ENCODE data around the gene SGTA. TPM values are rescaled to one million over a fixed set of nuclear protein-coding genes. Genes with fewer than 3 reads are reported as not detected.

Gene SGTA
- total and polyA plus RNA-seq, 2 of the 8 experiments (the other 6 are each of a cell fraction or from before 2014, with no cell fraction given), result 86.8 to 130 TPM

DNA sequence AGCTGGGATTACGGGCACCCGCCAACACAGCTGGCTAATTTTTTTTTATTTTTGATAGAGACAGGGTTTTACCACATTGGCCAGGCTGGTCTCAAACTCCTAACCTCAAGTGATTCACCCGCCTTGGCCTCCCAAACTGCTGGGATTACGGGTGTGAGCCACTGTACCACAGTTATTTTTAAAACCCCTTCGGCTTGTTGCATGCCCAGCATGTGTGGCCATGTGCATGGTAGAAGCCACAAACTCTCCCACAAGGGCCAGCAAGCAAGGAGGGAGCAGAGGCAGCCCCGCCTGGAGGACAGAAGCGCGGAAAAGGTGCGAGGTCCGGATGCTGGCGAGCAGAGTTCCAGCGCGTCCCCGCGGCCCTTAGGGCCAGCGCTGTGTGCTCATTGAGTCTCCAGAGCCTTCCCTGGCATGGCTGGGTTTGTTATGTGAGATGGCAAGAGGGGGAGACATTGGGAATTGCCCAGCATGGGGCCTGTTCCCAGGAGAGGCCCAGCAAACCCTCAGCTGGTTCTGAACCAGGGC is 15.1 kb upstream of the SGTA start:
- Histone ChIP-seq H3K9ac (replicated peaks in 1 of 4; ENCODE audit: extremely low read depth in 1 of 4, low read depth in 3 of 4, low read length in 3 of 4) (no peak overlapping the region), H3K36me3 (ENCODE audit: control insufficient read depth in 2 of 4, insufficient read depth in 4 of 4, low read length in 3 of 4) (peaks cover 22 to 68% (median 57%) of the 10 kb centered on the region in 4 experiments), H3K79me1 (ENCODE audit: low read depth, low read length) (peaks cover 11% of the 10 kb centered on the region), H3K23me2 (ENCODE audit: low read depth, low read length) (peaks cover 7% of the 10 kb centered on the region; the same call in 1 of the 2 replicates), H3K14ac (ENCODE audit: insufficient read length) (no peak overlapping the region), H3K4me1 (replicated peaks in 1 of 4; ENCODE audit: control insufficient read depth in 3 of 4, insufficient read depth in 4 of 4, low read length in 3 of 4) (no peaks in the 10 kb centered on the region; a peak in 2 of 7 replicates), H4K5ac (ENCODE audit: insufficient read length, low read depth, low read length) (no peak overlapping the region), H3K27me3 (replicated peaks in 1 of 4; ENCODE audit: control insufficient read depth in 3 of 4, extremely low read depth in 1 of 4, insufficient read depth in 3 of 4, low read length in 3 of 4) (no peaks in the 10 kb centered on the region; a peak in 1 of 7 replicates), H3K4me2 (ENCODE audit: insufficient read depth in 1 of 2, low read depth in 2 of 2, low read length in 2 of 2) (no peak overlapping the region), H2BK20ac (ENCODE audit: low read length) (no peak overlapping the region), H2BK5ac (ENCODE audit: low read depth, low read length) (no peak overlapping the region), H4K8ac (ENCODE audit: extremely low read depth, insufficient read depth, low read length) (no peak overlapping the region), H3K27ac (ENCODE audit: low read depth, low read length) (no peak overlapping the region), H2BK15ac (ENCODE audit: low read length) (no peak overlapping the region), H2BK120ac (replicated peaks; ENCODE audit: low read depth, low read length) (no peak overlapping the region), H3K9me3 (ENCODE audit: insufficient read depth in 2 of 2, low read depth in 1 of 2, low read length in 1 of 2) (no peaks in the 10 kb centered on the region), H2AK5ac (ENCODE audit: low read depth, low read length) (no peak overlapping the region), H3K4ac (replicated peaks; ENCODE audit: insufficient read length, low read depth, low read length) (no peak overlapping the region), H3K23ac (ENCODE audit: insufficient read length) (no peak overlapping the region), H3K79me2 (ENCODE audit: control insufficient read depth in 1 of 2, insufficient read depth in 2 of 2, low read length in 2 of 2) (no peaks in the 10 kb centered on the region), H3K56ac (replicated peaks; ENCODE audit: insufficient read length, low read depth, low read length) (no peak overlapping the region), H2BK12ac (ENCODE audit: low read depth, low read length) (no peak overlapping the region), H3K18ac (ENCODE audit: extremely low read depth, low read length) (no peak overlapping the region), H4K91ac (replicated peaks; ENCODE audit: insufficient read length, low read length) (no peak overlapping the region), H3K4me3 (ENCODE audit: extremely low read depth in 1 of 4, insufficient read depth in 2 of 4, low read depth in 3 of 4, low read length in 4 of 4) (no peak overlapping the region), H2AFZ (ENCODE audit: low read length) (no peak overlapping the region), H4K20me1 (replicated peaks in 1 of 2; ENCODE audit: control insufficient read depth in 1 of 2, insufficient read depth in 2 of 2, low read length in 2 of 2) (peaks cover 8 to 31% of the 10 kb centered on the region in 2 experiments)
- ChIA-PET CTCF (ENCODE audit: partially characterized antibody) (interaction anchor here (0.6 to 1.1 kb wide), 2 partner anchors 12 to 22 kb away, joined by 3 read pairs; partner anchors contain the start of gene ZNF554), POLR2A (ENCODE audit: partially characterized antibody) (interaction anchor here (0.8 to 1.4 kb wide), 2 partner anchors 12 to 15 kb away, joined by 3 to 6 read pairs; partner anchors contain the start of gene SGTA)
- 96% methylated on average over 16 of the region's 16 CpGs; no CpG with 5 or more reads in 1 of the 2 experiments for WGBS, 2 experiments (ENCODE audit: extremely low coverage in 1 of 2, insufficient coverage in 1 of 2, insufficient read length in 1 of 2, insufficient replicate concordance in 2 of 2, low coverage in 1 of 2, low lambda C conversion rate in 2 of 2, missing lambda C conversion rate in 1 of 2)
- TF ChIP-seq GTF2F1 (IDR thresholded peaks at IDR 0.05; ENCODE audit: borderline replicate concordance, low read depth, low read length) (no peak), ASH2L (IDR thresholded peaks at IDR 0.05; ENCODE audit: low read length) (no peak), NRF1 (IDR thresholded peaks at IDR 0.05; ENCODE audit: low read depth, low read length) (no peak), POU5F1 (IDR thresholded peaks at IDR 0.05; ENCODE audit: low read depth, low read length) (no peak), BACH1 (IDR thresholded peaks at IDR 0.05; ENCODE audit: low read length) (no peak), SP1 (IDR thresholded peaks at IDR 0.05; ENCODE audit: low read depth, low read length) (no peak), CTBP2 (IDR thresholded peaks at IDR 0.05; ENCODE audit: borderline replicate concordance, insufficient read depth, insufficient read length, low read length) (no peak), SIN3A (conservative IDR thresholded peaks at IDR 0.05 in 1 of 2, IDR thresholded peaks at IDR 0.05 in 1 of 2; ENCODE audit: low read depth in 1 of 2, low read length in 2 of 2) (no peak), ATF3 (IDR thresholded peaks at IDR 0.05; ENCODE audit: insufficient read depth, low read depth, low read length) (no peak), RAD21 (IDR thresholded peaks at IDR 0.05 in 1 of 2, conservative IDR thresholded peaks at IDR 0.05 in 1 of 2; ENCODE audit: low read depth in 2 of 2, low read length in 2 of 2) (no peak)
- FAIRE-seq (no peak), DNase-seq (ENCODE audit: low read depth in 1 of 2, low spot score in 2 of 2) (no peak)

Data from H1 (cell line).